ENCODE results near the gene HLA-DOA. TPM values are rescaled to one million over a fixed set of nuclear protein-coding genes. Genes with fewer than 3 reads are reported as not detected.

Gene HLA-DOA
- polyA plus RNA-seq, 5 donors: 1.7 to 3.6 (median 2.8) TPM

DNA sequence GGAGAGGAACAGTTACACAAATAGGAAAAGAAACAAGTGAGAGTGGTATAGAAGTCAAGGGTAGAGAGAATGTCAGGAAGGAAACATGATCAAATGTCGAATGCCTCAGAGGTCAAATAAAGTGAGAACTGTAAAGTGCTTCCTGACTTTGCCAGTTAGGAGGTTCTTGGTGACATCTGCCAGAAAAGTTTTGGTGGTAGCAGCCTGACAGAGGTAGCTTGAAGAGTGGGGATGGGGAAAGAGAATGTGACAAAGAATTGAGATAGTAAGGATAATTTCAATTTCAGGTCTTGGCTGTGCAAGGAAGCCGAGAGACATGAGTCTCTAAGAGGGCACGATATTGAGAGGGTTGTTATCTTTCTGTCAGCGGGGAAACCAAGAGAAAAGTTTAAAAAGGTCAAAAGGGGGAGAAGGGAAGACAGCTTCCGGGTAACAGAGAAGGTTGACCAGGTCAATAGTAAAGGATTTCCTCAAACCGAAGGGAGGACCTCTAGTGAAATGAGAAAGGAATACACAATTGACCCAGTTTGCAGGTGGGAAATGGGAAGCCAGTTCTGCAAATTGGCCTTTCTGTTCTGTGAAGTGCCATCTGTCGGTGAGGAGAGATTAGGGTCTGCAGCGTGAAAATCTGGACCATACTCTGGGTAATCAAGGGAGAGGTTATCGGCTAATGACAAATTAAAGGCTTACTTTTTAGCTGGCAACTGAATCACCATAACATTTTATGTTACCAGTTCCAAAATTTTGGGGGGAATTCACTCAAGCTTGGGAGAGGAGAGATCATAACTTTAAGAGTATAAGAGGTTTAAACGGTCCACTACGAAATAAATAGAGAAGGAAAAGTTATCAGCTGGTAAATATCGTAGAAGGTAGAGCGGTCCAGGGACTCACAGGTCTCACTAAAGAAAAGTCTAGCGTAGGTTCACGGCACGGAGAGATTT is 42.0 kb downstream of the HLA-DOA start:
- DNase-seq: no peak

DNA sequence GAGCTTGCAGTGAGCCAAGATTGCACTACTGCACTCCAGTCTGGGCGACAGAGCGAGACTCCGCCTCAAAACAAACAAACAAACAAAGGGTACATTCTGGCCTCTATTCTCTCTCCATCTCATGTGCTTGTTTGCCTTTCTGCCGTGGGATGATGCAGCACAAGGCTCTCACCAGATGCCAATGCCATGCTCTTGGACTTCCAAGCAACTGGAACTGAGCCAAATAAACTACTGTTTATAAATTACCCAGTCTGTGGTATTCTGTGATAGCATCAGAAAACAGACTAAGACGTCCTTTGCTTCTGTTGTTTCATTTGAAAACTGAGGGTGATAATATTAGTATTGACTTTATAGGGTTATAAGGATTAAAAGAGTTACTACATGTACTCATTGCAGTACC is 44.6 kb downstream of the HLA-DOA start:
- no peak for DNase-seq

DNA sequence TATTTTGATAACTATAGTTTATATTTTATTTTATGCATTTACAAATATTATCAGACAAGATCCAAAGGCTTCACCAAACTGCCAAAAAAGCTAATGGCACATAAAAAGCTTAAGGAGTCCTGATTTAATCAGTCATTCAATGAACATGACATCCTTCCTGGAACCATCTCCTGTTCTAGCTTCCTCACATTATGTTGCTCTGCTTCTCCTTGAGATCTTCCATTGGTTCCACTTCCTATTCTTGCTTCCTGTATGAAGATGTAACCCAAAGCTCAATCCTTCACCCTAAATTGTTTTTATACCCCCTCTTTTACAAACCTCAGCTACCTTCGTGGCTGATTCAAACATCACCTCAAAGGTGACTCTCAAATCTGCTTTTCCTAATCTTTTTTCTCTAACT is 45.5 kb downstream of the HLA-DOA start:
- DNase-seq: no peak

DNA sequence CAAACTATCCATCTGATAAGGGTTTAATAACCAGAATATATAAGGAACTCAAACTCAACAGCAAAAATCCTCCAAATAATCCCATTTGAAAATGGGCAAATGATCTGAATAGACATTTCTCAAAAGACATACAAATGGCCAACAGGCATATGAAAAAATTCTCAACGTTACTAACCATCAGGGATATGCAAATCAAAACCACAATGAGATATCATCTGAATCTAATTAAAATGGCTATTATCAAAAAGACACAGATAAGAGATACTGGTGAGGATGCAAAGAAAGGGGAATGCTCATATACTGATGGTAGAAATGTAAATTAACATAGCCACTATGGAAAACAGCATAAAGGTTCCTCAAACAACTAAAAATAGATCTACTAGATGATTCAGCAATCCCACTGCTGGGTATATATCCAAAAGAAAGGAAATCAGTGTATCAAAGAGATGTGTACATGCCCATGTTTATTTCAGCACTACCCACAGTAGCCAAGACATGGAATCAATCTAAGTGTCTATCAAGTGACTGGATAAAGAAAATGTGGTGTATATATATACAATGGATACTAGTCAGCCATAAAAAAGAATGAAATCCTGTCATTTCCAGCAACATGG is 47.1 kb downstream of the HLA-DOA start:
- no peak for DNase-seq

DNA sequence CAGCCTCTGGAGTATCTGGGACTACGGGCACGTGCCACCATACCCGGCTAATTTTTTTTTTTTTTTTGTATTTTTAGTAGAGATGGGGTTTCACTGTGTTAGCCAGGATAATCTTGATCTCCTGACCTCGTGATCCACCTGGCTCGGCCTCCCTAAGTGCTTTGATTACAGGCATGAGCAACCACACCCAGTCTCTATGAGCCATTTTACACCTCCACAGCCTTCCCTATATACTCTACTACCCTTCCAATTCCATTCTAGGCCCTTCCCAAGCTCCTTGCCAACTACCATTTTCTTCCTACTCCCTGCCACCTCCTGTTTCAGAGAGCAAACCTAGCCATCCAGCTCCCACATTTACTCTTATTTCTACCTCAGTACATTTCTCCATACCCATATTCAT is 48.8 kb downstream of the HLA-DOA start:
- no peak for DNase-seq

DNA sequence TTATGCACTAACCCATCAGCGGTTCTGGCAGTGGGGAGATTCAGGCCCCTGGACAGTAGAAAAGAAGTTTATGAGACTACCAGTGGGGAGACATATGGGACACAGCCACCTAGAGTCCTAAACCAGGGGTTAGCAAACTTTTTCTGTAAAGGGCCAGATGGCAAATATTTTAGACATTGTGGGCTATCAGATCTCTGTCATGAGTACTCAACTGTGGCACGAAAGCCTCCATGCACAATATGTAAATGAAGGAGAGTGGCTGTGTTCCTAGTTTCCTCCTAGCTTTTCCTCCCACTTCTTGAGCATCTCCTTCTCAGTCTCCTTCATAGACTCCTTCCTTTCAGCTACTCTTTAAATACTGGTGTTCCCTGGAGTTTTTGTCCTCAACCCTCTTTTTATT is 53.2 kb downstream of the HLA-DOA start:
- DNase-seq: no peak

DNA sequence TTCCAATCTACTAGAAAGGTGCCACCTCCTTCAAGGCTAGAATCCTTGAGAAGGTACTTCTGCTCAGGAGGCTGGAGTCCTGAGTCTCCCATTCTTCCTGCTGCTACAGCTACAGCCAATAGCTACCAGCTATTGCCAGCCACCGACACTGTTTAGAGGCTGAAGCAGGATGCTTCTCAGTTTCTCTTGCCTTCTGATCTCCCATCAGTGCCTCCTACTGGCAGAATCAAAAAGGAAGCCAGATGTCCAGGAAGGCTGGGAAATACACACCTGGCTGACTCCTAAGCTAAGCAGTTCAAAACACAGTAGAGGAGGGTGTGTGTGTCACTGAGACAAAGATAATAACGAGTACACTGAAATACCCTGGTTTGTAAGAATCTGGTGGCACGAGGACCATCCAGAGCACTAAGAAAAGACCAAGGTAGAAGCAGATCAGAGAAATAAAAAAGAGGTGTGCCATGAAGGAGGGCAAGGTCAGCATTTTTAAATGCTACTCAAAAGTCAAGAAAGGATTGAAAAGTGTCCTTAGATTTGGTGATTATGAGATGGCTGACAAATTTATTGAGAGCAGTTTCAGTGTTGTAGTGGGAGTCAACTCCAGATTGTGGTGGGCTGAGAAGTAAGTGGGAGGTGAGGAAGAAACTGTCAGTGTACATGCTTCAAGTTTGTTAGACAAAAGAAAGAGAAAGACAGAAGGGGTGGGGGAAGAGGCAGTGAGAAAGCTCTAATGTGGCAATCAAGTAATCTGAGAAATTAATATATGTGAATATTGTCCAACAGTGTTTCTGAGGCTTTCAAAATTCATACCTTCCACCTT is 54.2 kb downstream of the HLA-DOA start:
- no peak for DNase-seq

DNA sequence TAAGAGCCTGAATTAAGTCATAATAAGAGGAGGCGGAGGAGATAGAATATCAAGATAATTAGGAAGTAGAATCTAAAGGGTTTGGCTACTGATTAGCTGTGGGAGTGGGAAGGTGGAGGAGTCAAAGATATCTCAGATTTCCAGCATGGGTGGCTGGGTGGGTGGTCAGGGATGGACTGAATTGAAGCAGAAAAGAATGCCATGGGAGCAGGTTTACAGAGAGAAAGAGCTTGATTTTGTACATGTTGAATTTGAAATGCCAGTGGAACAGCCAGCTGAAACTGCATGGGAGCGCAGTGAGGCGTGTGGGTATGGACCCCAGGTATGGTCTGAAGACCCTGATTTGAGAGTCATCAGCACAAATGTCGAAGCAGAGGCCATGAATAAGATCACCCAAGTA is 55.1 kb downstream of the HLA-DOA start:
- no peak for DNase-seq

Other genes starting within 250 kb of the HLA-DOA start
- gene HLA-DQB2, start 246.1 kb downstream of the HLA-DOA start, polyA plus RNA-seq (ENCODE audit: insufficient read depth in 1 of 5, insufficient read length in 5 of 5, low replicate concordance in 1 of 5): 1 to 10 TPM in 3 of 5 donors, under 1 TPM in 2; 0.27 to 2.1 (median 1.1) TPM
- under 1 TPM; 0.27 to 0.63 (median 0.38) TPM for gene HLA-DOB, start 192.6 kb downstream of the HLA-DOA start, polyA plus RNA-seq (ENCODE audit: insufficient read depth in 1 of 5, insufficient read length in 5 of 5, low replicate concordance in 1 of 5)
- 10 to 100 TPM; 14.7 to 19.6 (median 16.6) TPM for gene TAP2, start 170.9 kb downstream of the HLA-DOA start, polyA plus RNA-seq (ENCODE audit: insufficient read depth in 1 of 5, insufficient read length in 5 of 5, low replicate concordance in 1 of 5)
- gene PSMB8, start 165.5 kb downstream of the HLA-DOA start, polyA plus RNA-seq (ENCODE audit: insufficient read depth in 1 of 5, insufficient read length in 5 of 5, low replicate concordance in 1 of 5): 10 to 100 TPM; 39.7 to 43.3 (median 41.6) TPM
- 10 to 100 TPM; 18.2 to 22.5 (median 20.2) TPM for gene TAP1, start 155.9 kb downstream of the HLA-DOA start, polyA plus RNA-seq (ENCODE audit: insufficient read depth in 1 of 5, insufficient read length in 5 of 5, low replicate concordance in 1 of 5)
- 10 to 100 TPM; 13.6 to 17.0 (median 15.4) TPM for gene PSMB9, start 155.4 kb downstream of the HLA-DOA start, polyA plus RNA-seq (ENCODE audit: insufficient read depth in 1 of 5, insufficient read length in 5 of 5, low replicate concordance in 1 of 5)
- 10 to 100 TPM in 1 of 5 donors, 1 to 10 TPM in 4; 7.7 to 11.0 (median 8.4) TPM for gene HLA-DMB, start 68.6 kb downstream of the HLA-DOA start, polyA plus RNA-seq (ENCODE audit: insufficient read depth in 1 of 5, insufficient read length in 5 of 5, low replicate concordance in 1 of 5)
- gene HLA-DMA, start 56.5 kb downstream of the HLA-DOA start, polyA plus RNA-seq (ENCODE audit: insufficient read depth in 1 of 5, insufficient read length in 5 of 5, low replicate concordance in 1 of 5): 10 to 100 TPM in 4 of 5 donors, 1 to 10 TPM in 1; 9.9 to 22.1 (median 11.2) TPM
- 100 to 1,000 TPM; 288 to 321 (median 308) TPM for gene BRD2, start 41.0 kb downstream of the HLA-DOA start, polyA plus RNA-seq (ENCODE audit: insufficient read depth in 1 of 5, insufficient read length in 5 of 5, low replicate concordance in 1 of 5)
- 10 to 100 TPM; 33.0 to 44.8 (median 33.5) TPM for gene HLA-DPA1, start 64.1 kb upstream of the HLA-DOA start, polyA plus RNA-seq (ENCODE audit: insufficient read depth in 1 of 5, insufficient read length in 5 of 5, low replicate concordance in 1 of 5)
- gene HLA-DPB1, start 66.4 kb upstream of the HLA-DOA start, polyA plus RNA-seq (ENCODE audit: insufficient read depth in 1 of 5, insufficient read length in 5 of 5, low replicate concordance in 1 of 5): 10 to 100 TPM; 20.2 to 28.5 (median 25.6) TPM
- gene COL11A2, start 182.9 kb upstream of the HLA-DOA start, polyA plus RNA-seq (ENCODE audit: insufficient read depth in 1 of 5, insufficient read length in 5 of 5, low replicate concordance in 1 of 5): 10 to 100 TPM in 1 of 5 donors, 1 to 10 TPM in 4; 3.0 to 10.8 (median 3.8) TPM
- 10 to 100 TPM; 56.7 to 69.7 (median 61.7) TPM for gene RXRB, start 191.1 kb upstream of the HLA-DOA start, polyA plus RNA-seq (ENCODE audit: insufficient read depth in 1 of 5, insufficient read length in 5 of 5, low replicate concordance in 1 of 5)
- 100 to 1,000 TPM in 1 of 5 donors, 10 to 100 TPM in 4; 73.8 to 100 (median 90.1) TPM for gene SLC39A7, start 191.3 kb upstream of the HLA-DOA start, polyA plus RNA-seq (ENCODE audit: insufficient read depth in 1 of 5, insufficient read length in 5 of 5, low replicate concordance in 1 of 5)
- 10 to 100 TPM; 20.8 to 26.5 (median 21.7) TPM for gene HSD17B8, start 195.1 kb upstream of the HLA-DOA start, polyA plus RNA-seq (ENCODE audit: insufficient read depth in 1 of 5, insufficient read length in 5 of 5, low replicate concordance in 1 of 5)
- gene RING1, start 198.9 kb upstream of the HLA-DOA start, polyA plus RNA-seq (ENCODE audit: insufficient read depth in 1 of 5, insufficient read length in 5 of 5, low replicate concordance in 1 of 5): 10 to 100 TPM; 46.9 to 70.0 (median 54.0) TPM

Measured in right lung (tissue), 5 donors.